Smooth muscle cell (in vitro differentiated cells): ENCODE measurements around the gene FRMD5. TPM values are rescaled to one million over a fixed set of nuclear protein-coding genes. Genes with fewer than 3 reads are reported as not detected.
A peak's percentile ranks its signal among the peaks of the same experiment; 100 is the strongest.

ENCODE experiments used
- DNase-seq: peaks from one replicate; lab custom pipeline; 2025; ENCODE audit not compliant: unreplicated experiment; lab: John Stamatoyannopoulos, UW
- H2AFZ ChIP-seq: fragments of 200-600 bp; sonication (generic); 2 replicates; pipeline ENCODE4 v1.6.0; 2016; ENCODE audit warnings: antibody characterized with exemption, low read depth, mild to moderate bottlenecking
- H3F3A ChIP-seq: fragments of 200-600 bp; sonication (generic); 2 replicates; pipeline ENCODE4 v1.6.0; 2017; ENCODE audit warnings: antibody characterized with exemption, low read depth
- H3K27ac ChIP-seq: fragments of 200-600 bp; sonication (generic); 2 replicates; pipeline ENCODE4 v1.5.1; 2016; ENCODE audit warnings: low read depth, mild to moderate bottlenecking
- H3K27me3 ChIP-seq: fragments of 200-600 bp; sonication (generic); 2 replicates; pipeline ENCODE4 v1.6.1; 2016; ENCODE audit warnings: low read depth, mild to moderate bottlenecking
- H3K36me3 ChIP-seq: fragments of 200-600 bp; sonication (generic); 2 replicates; pipeline ENCODE4 v1.5.1; 2016; ENCODE audit warnings: low read depth
- H3K4me1 ChIP-seq: fragments of 200-600 bp; sonication (generic); 2 replicates; pipeline ENCODE4 v1.5.1; 2016; ENCODE audit warnings: low read depth
- H3K4me2 ChIP-seq: fragments of 200-600 bp; sonication (generic); 2 replicates; pipeline ENCODE4 v1.6.0; 2016; ENCODE audit warnings: mild to moderate bottlenecking
- H3K4me3 ChIP-seq: fragments of 200-600 bp; sonication (generic); 2 replicates; pipeline ENCODE4 v1.5.1; 2016; ENCODE audit warnings: mild to moderate bottlenecking
- H3K79me2 ChIP-seq: fragments of 200-600 bp; sonication (generic); 2 replicates; pipeline ENCODE4 v1.6.0; 2016; ENCODE audit warnings: low read depth, mild to moderate bottlenecking
- H3K9ac ChIP-seq: fragments of 200-600 bp; sonication (generic); 2 replicates; pipeline ENCODE4 v1.6.0; 2016; ENCODE audit warnings: low read depth
- H3K9me3 ChIP-seq: fragments of 200-600 bp; sonication (generic); replicated peaks from 2 replicates; pipeline ENCODE4 v1.5.1; 2016; ENCODE audit warnings: low read depth
- H4K20me1 ChIP-seq: fragments of 200-600 bp; sonication (generic); 2 replicates; pipeline ENCODE4 v1.6.0; 2016; ENCODE audit warnings: low read depth
- WGBS: methylation state at CpG from one replicate; pipeline ENCODE4 v1.1.7; 2016; ENCODE audit warnings: low lambda C conversion rate; 5-methylcytosine and 5-hydroxymethylcytosine counted together
- polyA plus RNA-seq: library from polyadenylated mRNA; unstranded; fragments of >200 nt; fragmentation: Nextera tagmentation; extraction: Ambion mirVana; gene quantifications from 2 replicates; pipeline ENCODE4 v1.2.1, GENCODE V29; 2016
- total RNA-seq: library from RNA; depleted of rRNA; stranded (reverse); fragments of >200 nt; gene quantifications from 2 replicates; pipeline ENCODE4 v1.2.3, GENCODE V29; 2014
- TF ChIP-seq, protein P1 (sequence below): fragments of 200-600 bp; sonication (generic); IDR thresholded peaks from 2 replicates; pipeline ENCODE4 v1.5.1; 2017; ENCODE audit warnings: borderline replicate concordance, mild to moderate bottlenecking, antibody characterized with exemption; ENCODE audit not compliant: insufficient read depth, poor library complexity, severe bottlenecking

FRMD5 gene
- total and polyA plus RNA-seq, 2 experiments from 2014 or later: 0.46 to 7.2 TPM

DNA sequence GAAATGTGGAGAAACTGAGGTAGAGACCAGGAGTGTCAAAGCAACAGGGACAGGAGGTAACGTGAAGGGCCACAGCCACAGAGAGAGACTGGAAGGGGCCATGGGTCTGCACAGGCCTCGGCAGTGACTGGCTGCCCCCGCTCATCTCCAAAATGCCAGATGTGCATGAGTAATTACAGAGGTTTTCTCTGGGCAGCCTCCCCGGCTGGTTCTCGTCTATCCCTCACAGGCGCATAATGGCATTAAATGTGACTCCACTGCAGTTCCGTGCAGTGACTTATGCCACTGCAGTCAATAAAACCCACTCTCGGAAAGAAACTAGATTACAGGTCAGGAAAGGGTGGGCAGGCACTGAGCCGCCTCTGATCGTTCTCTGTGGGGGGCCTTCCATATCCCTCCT is 293.6 kb downstream of the FRMD5 start:
- Histone ChIP-seq H3F3A (peaks cover 3% of the 10 kb centered on the region), H3K27me3 (no peaks in the 10 kb centered on the region), H3K36me3 (no peaks in the 10 kb centered on the region), H3K4me3 (no peak overlapping the region), H3K79me2 (no peaks in the 10 kb centered on the region), H3K9me3 (no peaks in the 10 kb centered on the region), H3K4me2 (peak overlapping the region; percentile 66), H4K20me1 (no peaks in the 10 kb centered on the region), H3K27ac (peak overlapping the region; percentile 83), H3K9ac (peak overlapping the region; percentile 51), H3K4me1 (no peaks in the 10 kb centered on the region), H2AFZ (no peak overlapping the region)
- TF ChIP-seq, protein P1, sequence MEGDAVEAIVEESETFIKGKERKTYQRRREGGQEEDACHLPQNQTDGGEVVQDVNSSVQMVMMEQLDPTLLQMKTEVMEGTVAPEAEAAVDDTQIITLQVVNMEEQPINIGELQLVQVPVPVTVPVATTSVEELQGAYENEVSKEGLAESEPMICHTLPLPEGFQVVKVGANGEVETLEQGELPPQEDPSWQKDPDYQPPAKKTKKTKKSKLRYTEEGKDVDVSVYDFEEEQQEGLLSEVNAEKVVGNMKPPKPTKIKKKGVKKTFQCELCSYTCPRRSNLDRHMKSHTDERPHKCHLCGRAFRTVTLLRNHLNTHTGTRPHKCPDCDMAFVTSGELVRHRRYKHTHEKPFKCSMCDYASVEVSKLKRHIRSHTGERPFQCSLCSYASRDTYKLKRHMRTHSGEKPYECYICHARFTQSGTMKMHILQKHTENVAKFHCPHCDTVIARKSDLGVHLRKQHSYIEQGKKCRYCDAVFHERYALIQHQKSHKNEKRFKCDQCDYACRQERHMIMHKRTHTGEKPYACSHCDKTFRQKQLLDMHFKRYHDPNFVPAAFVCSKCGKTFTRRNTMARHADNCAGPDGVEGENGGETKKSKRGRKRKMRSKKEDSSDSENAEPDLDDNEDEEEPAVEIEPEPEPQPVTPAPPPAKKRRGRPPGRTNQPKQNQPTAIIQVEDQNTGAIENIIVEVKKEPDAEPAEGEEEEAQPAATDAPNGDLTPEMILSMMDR: no peak
- peak; percentile 11 for DNase-seq
- 13% methylated on average over 10 of the region's 10 CpGs for WGBS

GRCh38 chr15:43900996-43901395 is 294.1 kb downstream of the FRMD5 start:
- Histone ChIP-seq H3K4me2 (peak overlapping the region; percentile 29), H3K36me3 (no peaks in the 10 kb centered on the region), H3K9ac (peak overlapping the region; percentile 51), H3K9me3 (no peaks in the 10 kb centered on the region), H4K20me1 (no peaks in the 10 kb centered on the region), H3K27me3 (no peaks in the 10 kb centered on the region), H3K79me2 (no peaks in the 10 kb centered on the region), H3K4me1 (no peaks in the 10 kb centered on the region), H3K27ac (peak overlapping the region; percentile 83), H3K4me3 (no peak overlapping the region), H2AFZ (no peak overlapping the region), H3F3A (peaks cover 3% of the 10 kb centered on the region)
- DNase-seq: no peak
- TF ChIP-seq, protein P1: no peak
- 86% methylated on average over 1 of the region's 1 CpG for WGBS

GRCh38 chr15:43899928-43900327 is 295.1 kb downstream of the FRMD5 start:
- Histone ChIP-seq H3K27me3 (no peaks in the 10 kb centered on the region), H3K79me2 (no peaks in the 10 kb centered on the region), H3F3A (peaks cover 3% of the 10 kb centered on the region), H3K36me3 (no peaks in the 10 kb centered on the region), H3K27ac (peak overlapping the region; percentile 83), H2AFZ (no peak overlapping the region), H3K9ac (no peak overlapping the region), H3K4me3 (no peak overlapping the region), H3K4me2 (no peak overlapping the region), H3K4me1 (no peaks in the 10 kb centered on the region), H3K9me3 (no peaks in the 10 kb centered on the region), H4K20me1 (no peaks in the 10 kb centered on the region)
- DNase-seq: no peak
- TF ChIP-seq, protein P1: no peak
- WGBS: 72% methylated on average over 5 of the region's 5 CpGs

DNA sequence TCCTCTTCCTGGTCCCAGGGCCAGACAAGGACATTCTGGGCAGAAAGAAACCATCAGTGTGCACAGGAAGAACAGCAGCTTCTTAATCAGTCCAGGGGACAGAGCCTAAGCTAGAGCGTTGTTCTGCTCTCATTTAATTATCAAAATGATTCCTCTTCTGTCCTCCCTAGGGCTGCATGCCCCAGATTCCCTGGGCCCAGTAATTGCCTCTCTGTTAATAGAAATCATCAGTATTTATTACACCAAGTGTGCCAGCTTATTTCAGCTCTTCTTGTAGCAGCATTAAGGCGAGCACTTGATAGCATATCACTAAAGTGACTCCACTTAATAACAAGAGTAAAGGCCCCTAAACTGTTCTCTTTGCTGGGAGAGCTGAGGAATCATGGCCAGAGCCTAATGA is 296.2 kb downstream of the FRMD5 start:
- TF ChIP-seq, protein P1: no peak
- Histone ChIP-seq H3K27me3 (no peaks in the 10 kb centered on the region), H3K4me1 (no peaks in the 10 kb centered on the region), H2AFZ (no peak overlapping the region), H3K4me2 (no peak overlapping the region), H4K20me1 (no peaks in the 10 kb centered on the region), H3K36me3 (no peaks in the 10 kb centered on the region), H3K79me2 (no peaks in the 10 kb centered on the region), H3F3A (peaks cover 3% of the 10 kb centered on the region), H3K4me3 (no peak overlapping the region), H3K9me3 (no peaks in the 10 kb centered on the region), H3K9ac (no peak overlapping the region), H3K27ac (no peak overlapping the region)
- 59% methylated on average over 2 of the region's 2 CpGs for WGBS
- no peak for DNase-seq
